K562 (cell line): ENCODE data around the gene MFSD11. TPM values are rescaled to one million over a fixed set of nuclear protein-coding genes. Genes with fewer than 3 reads are reported as not detected.
A peak's percentile ranks its signal among the peaks of the same experiment; 100 is the strongest.

ENCODE experiments used
- BRF2 ChIP-seq: IDR thresholded peaks from 3 replicates; pipeline ENCODE4 v1.6.1; 2011; ENCODE audit warnings: borderline replicate concordance, mild to moderate bottlenecking; ENCODE audit not compliant: insufficient read length, insufficient read depth
- CEBPG ChIP-seq, 3 experiments: fragments of 200-800 bp in 1 of 3; sonication (Bioruptor generic) in 1 of 3; sonication (generic) in 1 of 3; formaldehyde crosslinking in 1 of 3; IDR thresholded peaks in 2 of 3; conservative IDR thresholded peaks in 1 of 3; 2 replicates each; pipeline versions ENCODE4 v1.6.1 to v1.8.0; 2016 to 2022; ENCODE audit warnings: missing compliant biosample characterization in 2 of 3, missing genetic modification characterization in 2 of 3, mild to moderate bottlenecking in 1 of 3, missing genetic modification reagents in 1 of 3
- CREM ChIP-seq: IDR thresholded peaks from 2 replicates; pipeline ENCODE4 v1.6.1; 2014; ENCODE audit warnings: antibody characterized with exemption, low read depth
- ESRRA ChIP-seq: fragments of 450-650 bp; IDR thresholded peaks from 2 replicates; pipeline ENCODE4 v1.6.1; 2014; ENCODE audit warnings: low read depth, mild to moderate bottlenecking, moderate library complexity, borderline replicate concordance
- MCM7 ChIP-seq, 2 experiments: fragments of 450-650 bp; IDR thresholded peaks; 2 replicates each; pipeline ENCODE4 v1.6.1; 2016 to 2018
- NR0B1 ChIP-seq: fragments of 450-650 bp; IDR thresholded peaks from one replicate; pipeline ENCODE4 v1.6.1; 2018; ENCODE audit warnings: mild to moderate bottlenecking, moderate library complexity; ENCODE audit not compliant: partially characterized antibody
- SIX5 ChIP-seq, 2 experiments: IDR thresholded peaks; 2 replicates each; pipeline ENCODE4 v1.6.1; 2011; ENCODE audit warnings: low read length in 2 of 2, borderline replicate concordance in 1 of 2, low read depth in 1 of 2, mild to moderate bottlenecking in 1 of 2, moderate library complexity in 1 of 2; ENCODE audit not compliant: insufficient read depth in 1 of 2
- SMAD4 ChIP-seq: fragments of 250-450 bp; sonication (Bioruptor Pico); conservative IDR thresholded peaks from 2 replicates; pipeline ENCODE4 v1.8.0; 2021; ENCODE audit warnings: inconsistent platforms, mild to moderate bottlenecking, moderate library complexity
- SRSF7 ChIP-seq: fragments of 200-400 bp; formaldehyde crosslinking; optimal IDR thresholded peaks from 2 replicates; pipeline ENCODE3; 2017; ENCODE audit warnings: mild to moderate bottlenecking, low read depth, low read length
- TFAM ChIP-seq: fragments of 250-450 bp; sonication (Bioruptor Pico); conservative IDR thresholded peaks from 2 replicates; pipeline ENCODE4 v1.5.0; 2021; ENCODE audit warnings: mild to moderate bottlenecking, moderate library complexity
- ZFPM2 ChIP-seq: fragments of 250-450 bp; sonication (Bioruptor Pico); IDR thresholded peaks from 2 replicates; pipeline ENCODE4 v1.5.1; 2022; ENCODE audit warnings: mild to moderate bottlenecking
- ZHX1 ChIP-seq: fragments of 150-350 bp; conservative IDR thresholded peaks from 2 replicates; pipeline ENCODE4 v1.6.1; 2014; ENCODE audit warnings: low read length
- ZNF239 ChIP-seq: fragments of 250-450 bp; sonication (Bioruptor Pico); IDR thresholded peaks from 2 replicates; pipeline ENCODE4 v1.4.0; 2020; ENCODE audit warnings: mild to moderate bottlenecking
- ZNF436 ChIP-seq: fragments of 250-450, 450-650 bp; sonication (Bioruptor Pico); formaldehyde crosslinking; IDR thresholded peaks from 2 replicates; pipeline ENCODE4 v1.7.0; 2020; ENCODE audit warnings: mild to moderate bottlenecking
- polyA plus RNA-seq, 8 experiments: library from polyadenylated mRNA; depleted of rRNA in 4 of 8; stranded (reverse) in 5 of 8; unstranded in 3 of 8; fragments of >200 nt; fragmentation: Nextera tagmentation in 2 of 8; fragmentation: Illumina TruSeq in 1 of 8; extraction: Ambion mirVana in 2 of 8; extraction: Trizol in 1 of 8; gene quantifications; 2 replicates each; pipeline versions ENCODE4 v1.2.1 to v1.2.3, GENCODE V29; 2011 to 2014; ENCODE audit warnings: inconsistent platforms in 1 of 8, missing spikeins in 1 of 8
- total RNA-seq, 7 experiments: library from RNA; depleted of rRNA in 6 of 7; stranded (reverse); fragments of >200 nt in 6 of 7; fragmentation: Illumina TruSeq in 2 of 7; extraction: Trizol in 2 of 7; gene quantifications; 2 replicates each; pipeline versions ENCODE4 v1.2.1 to v1.2.3, GENCODE V29; 2011 to 2021; ENCODE audit warnings: low replicate concordance in 1 of 7
- TF ChIP-seq, protein P1 (sequence below): fragments of 450-650 bp; formaldehyde crosslinking; conservative IDR thresholded peaks from 2 replicates; pipeline ENCODE4 v1.4.0; 2022; ENCODE audit warnings: mild to moderate bottlenecking, missing genetic modification characterization
- TF ChIP-seq, protein P2 (sequence below): fragments of 250-450 bp; sonication (Bioruptor Pico); IDR thresholded peaks from 2 replicates; pipeline ENCODE4 v1.5.0; 2021; ENCODE audit warnings: mild to moderate bottlenecking, moderate library complexity

The MFSD11 gene
- total and polyA plus RNA-seq, 9 of the 15 experiments (the other 6 are each of a cell fraction or from before 2014, with no cell fraction given): 14.4 to 24.5 (median 19.9) TPM

DNA sequence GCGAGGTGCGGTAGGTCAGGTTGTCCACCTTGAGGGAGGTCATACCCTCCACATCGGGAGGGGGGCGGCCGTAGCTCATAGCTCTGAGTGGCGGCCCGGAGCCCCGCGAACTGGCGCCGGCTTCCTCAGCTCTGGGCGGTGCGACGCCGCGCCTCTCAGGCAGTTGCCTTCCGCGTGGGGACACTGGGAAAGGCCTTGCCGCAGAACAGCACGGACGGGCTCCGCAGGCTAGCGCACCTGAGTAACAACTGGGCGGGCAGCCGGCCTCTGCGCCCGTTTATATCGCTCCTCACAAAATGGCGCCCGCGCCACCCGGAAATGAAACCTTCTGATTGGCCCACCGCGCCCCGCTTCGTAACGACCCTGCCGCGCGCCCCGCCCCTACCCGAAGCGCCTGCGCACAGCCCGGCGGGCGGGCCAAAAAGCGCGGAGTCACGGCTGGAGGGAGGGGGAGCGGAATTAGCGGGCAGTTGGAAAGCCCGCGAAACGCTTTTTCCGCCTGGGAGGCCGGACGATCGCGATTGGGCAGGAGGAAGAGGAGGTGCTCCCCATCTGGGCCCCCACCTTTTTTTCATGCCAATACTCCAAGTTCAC, 740 bp upstream of the MFSD11 start, which contains the start of gene SRSF2 (continued):
- TF ChIP-seq, protein P1, sequence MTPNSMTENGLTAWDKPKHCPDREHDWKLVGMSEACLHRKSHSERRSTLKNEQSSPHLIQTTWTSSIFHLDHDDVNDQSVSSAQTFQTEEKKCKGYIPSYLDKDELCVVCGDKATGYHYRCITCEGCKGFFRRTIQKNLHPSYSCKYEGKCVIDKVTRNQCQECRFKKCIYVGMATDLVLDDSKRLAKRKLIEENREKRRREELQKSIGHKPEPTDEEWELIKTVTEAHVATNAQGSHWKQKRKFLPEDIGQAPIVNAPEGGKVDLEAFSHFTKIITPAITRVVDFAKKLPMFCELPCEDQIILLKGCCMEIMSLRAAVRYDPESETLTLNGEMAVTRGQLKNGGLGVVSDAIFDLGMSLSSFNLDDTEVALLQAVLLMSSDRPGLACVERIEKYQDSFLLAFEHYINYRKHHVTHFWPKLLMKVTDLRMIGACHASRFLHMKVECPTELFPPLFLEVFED (CRISPR knock-in tag): no peak
- no peak; the same call in 1 of the 2 replicates for TF ChIP-seq CREM
- no peak for TF ChIP-seq BRF2
- no peak for TF ChIP-seq SRSF7
- no peak; the same call in 1 of the 2 replicates for TF ChIP-seq CEBPG (CRISPR knock-in tag; IDR thresholded peaks at IDR 0.05)
- no peak for TF ChIP-seq CEBPG (tag; conservative IDR thresholded peaks at IDR 0.05 in 1 of 2, IDR thresholded peaks at IDR 0.05 in 1 of 2)
- TF ChIP-seq ZFPM2 (CRISPR knock-in tag): 0 out of 2 replicates have a peak, but pooled peaks have one; percentile 81
- no peak for TF ChIP-seq TFAM (CRISPR knock-in tag)
- TF ChIP-seq ZNF436 (CRISPR knock-in tag): no peak
- TF ChIP-seq ESRRA: peak; percentile 90
- no peak for TF ChIP-seq MCM7 (IDR thresholded peaks at IDR 0.05)
- no peak for TF ChIP-seq SIX5 (IDR thresholded peaks at IDR 0.05; ENCODE audit: borderline replicate concordance in 1 of 2, insufficient read depth in 1 of 2, low read depth in 1 of 2, low read length in 2 of 2)
- TF ChIP-seq, protein P2, sequence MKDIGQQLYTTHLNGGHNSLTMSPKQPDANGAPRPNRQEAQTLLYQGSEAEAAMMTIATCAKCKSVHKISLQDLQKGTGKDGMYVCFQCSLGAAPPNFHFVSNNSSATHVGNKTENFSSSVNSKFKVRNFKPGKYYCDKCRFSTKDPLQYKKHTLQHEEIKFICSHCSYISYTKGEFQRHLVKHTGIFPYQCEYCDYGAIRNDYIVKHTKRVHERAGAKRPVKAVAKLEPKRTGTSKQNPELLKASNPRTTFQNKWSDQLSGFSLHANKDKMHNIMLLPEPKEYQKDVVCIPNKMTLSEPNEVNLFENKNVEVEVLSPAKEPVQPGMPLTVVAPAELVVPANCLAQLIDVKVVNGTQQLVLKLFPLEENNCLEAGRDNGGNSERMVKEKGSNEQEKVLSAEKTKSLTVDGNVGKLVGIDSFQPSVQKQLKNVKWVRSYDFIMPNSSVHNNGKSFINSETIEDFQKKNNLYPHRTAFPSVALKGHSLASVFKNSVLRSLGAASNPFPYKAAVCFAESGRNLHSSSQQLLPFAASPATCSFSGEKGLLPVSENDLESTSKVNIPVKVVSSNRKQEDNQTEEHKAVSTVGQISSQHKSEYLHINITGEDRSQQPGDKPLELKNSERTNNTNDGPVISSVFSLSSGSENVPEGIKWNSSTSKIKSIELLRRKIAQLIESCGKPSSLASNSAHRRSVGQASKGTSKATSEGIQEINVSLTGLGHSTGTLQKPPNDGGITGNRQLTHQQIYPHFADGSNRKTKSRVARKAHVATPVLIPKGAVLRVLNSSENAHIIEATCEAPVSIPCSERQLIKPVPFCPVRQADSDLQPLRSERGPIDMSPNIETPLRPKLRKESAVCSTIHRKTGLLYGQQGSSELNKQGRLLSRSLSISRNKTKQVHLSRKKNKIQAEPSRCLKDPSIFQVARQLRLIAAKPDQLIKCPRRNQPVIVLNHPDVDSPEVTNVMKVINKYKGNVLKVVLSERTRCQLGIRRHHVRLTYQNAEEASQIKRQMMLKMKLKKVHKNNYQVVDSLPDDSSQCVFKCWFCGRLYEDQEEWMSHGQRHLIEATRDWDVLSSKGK (CRISPR knock-in tag): no peak
- no peak for TF ChIP-seq SMAD4
- no peak for TF ChIP-seq ZNF239 (CRISPR knock-in tag)
- no peak for TF ChIP-seq NR0B1
- TF ChIP-seq ZHX1: 0 out of 2 replicates have a peak, but pooled peaks have one; percentile 37
